22Rv1 (cell line): Measurements from ENCODE around the gene LRRC32.

Experiments used
- CTCF ChIP-seq: fragments of 450-650 bp; IDR thresholded peaks from 2 replicates; pipeline ENCODE4 v1.5.1; 2017; ENCODE audit warnings: mild to moderate bottlenecking
- ZFX ChIP-seq: fragments of 450-650 bp; IDR thresholded peaks from 2 replicates; pipeline ENCODE4 v1.6.1; 2017; ENCODE audit warnings: antibody characterized with exemption, borderline replicate concordance

GRCh38 chr11:76704171-76704948 is 33.8 kb upstream of the LRRC32 start:
- TF ChIP-seq CTCF (no peak), ZFX (no peak)
